Kidney epithelial cell (primary cell): ENCODE measurements around the gene RNF217. TPM values are rescaled to one million over a fixed set of nuclear protein-coding genes. Genes with fewer than 3 reads are reported as not detected.
"Not testable (repeated sequence)": the region's sequence is repeated elsewhere in the genome, so short reads cannot be mapped to it uniquely, and the experiment has no call there.

ENCODE experiments used
- DNase-seq: peaks from one replicate; pipeline ENCODE4 v3.0.0-alpha.2; 2010; ENCODE audit warnings: low read depth
- H3K27me3 ChIP-seq: 2 replicates; pipeline ENCODE4 v1.6.0; 2011; ENCODE audit warnings: low read length; ENCODE audit not compliant: control insufficient read depth, insufficient read depth
- H3K36me3 ChIP-seq: 2 replicates; pipeline ENCODE4 v1.5.1; 2011; ENCODE audit warnings: low read length; ENCODE audit not compliant: control insufficient read depth, insufficient read depth
- H3K4me3 ChIP-seq: 2 replicates; pipeline ENCODE4 v1.5.1; 2011; ENCODE audit warnings: low read depth, mild to moderate bottlenecking, control low read depth, low read length
- total RNA-seq: library from RNA; depleted of rRNA; stranded (reverse); fragments of >200 nt; gene quantifications from 2 replicates; pipeline ENCODE4 v1.2.3, GENCODE V29; 2015
- TF ChIP-seq, protein P1 (sequence below): IDR thresholded peaks from 2 replicates; pipeline ENCODE4 v1.5.1; 2011; ENCODE audit warnings: mild to moderate bottlenecking, moderate library complexity, low read length, control low read depth, inconsistent platforms; ENCODE audit not compliant: insufficient read depth, poor library complexity, severe bottlenecking

Gene RNF217
- total RNA-seq, 1 donor from 2014 or later, result 22.1 TPM

DNA sequence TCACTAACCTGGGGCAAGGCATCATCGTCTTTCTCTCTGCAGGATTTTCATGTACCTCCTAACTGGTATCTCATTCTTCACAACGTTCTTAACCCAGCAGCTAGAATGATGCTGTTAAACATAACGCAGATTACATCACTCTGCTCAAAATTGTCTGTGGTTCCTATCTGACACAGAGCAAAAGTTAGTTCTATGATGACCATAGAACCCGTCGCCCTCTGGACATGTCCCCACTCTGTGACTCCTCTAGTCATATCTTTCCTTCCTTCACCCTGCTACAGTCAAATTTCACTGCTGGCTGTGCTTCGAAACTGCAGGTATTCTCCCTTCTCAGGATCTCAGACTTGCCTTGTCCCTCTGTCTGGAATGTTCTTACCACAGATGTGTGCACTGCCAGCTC, 103.9 kb downstream of the RNF217 start:
- H3K4me3 ChIP-seq, result no peak overlapping the region
- TF ChIP-seq, protein P1, sequence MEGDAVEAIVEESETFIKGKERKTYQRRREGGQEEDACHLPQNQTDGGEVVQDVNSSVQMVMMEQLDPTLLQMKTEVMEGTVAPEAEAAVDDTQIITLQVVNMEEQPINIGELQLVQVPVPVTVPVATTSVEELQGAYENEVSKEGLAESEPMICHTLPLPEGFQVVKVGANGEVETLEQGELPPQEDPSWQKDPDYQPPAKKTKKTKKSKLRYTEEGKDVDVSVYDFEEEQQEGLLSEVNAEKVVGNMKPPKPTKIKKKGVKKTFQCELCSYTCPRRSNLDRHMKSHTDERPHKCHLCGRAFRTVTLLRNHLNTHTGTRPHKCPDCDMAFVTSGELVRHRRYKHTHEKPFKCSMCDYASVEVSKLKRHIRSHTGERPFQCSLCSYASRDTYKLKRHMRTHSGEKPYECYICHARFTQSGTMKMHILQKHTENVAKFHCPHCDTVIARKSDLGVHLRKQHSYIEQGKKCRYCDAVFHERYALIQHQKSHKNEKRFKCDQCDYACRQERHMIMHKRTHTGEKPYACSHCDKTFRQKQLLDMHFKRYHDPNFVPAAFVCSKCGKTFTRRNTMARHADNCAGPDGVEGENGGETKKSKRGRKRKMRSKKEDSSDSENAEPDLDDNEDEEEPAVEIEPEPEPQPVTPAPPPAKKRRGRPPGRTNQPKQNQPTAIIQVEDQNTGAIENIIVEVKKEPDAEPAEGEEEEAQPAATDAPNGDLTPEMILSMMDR, result no peak
- no peaks in the 10 kb centered on the region for H3K27me3 ChIP-seq
- DNase-seq, result no peak
- no peaks in the 10 kb centered on the region for H3K36me3 ChIP-seq

DNA sequence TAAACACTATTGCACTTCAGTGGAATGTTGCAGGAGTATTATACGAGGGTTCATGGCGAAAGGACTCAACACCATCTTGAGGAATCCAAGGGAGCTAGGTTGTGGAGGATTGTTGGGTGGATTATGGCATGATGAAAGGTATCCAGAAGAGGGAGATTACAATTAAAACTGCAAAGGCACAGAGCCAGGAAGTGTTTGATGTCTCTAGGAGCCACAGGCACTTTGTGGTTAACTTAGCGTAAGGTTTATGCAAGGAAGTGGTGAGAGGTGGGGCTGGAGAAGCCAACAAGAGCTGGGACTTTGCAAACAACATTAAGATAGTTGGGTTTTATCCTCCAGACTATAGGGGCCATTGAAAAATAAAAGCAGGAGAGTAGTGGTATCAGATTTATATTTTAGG, 104.7 kb downstream of the RNF217 start:
- Histone ChIP-seq H3K4me3 (no peak overlapping the region), H3K27me3 (no peaks in the 10 kb centered on the region), H3K36me3 (no peaks in the 10 kb centered on the region)
- TF ChIP-seq, protein P1, result no peak
- peak; percentile 21 for DNase-seq

DNA sequence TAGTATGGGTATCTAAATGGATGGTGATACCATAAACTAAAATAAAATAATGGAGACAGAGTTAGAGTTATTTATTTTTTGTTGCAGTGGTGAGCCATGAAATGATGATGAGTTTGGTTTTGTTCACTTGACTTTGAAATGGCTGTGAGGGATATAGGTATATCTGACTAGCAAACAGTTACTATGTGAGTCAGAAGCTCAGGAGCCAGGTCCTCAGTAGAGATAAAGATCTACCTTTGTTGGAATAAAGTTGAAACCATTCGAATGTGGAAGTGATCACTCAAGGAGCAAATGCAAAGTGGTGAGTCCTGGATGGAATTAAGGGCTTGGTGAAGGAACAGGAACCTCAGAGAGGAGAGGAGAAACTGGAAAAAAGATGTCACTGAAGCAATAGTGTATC, 105.3 kb downstream of the RNF217 start:
- TF ChIP-seq, protein P1, result no peak
- no peak for DNase-seq
- H3K4me3 ChIP-seq, result no peak overlapping the region
- H3K27me3 ChIP-seq, result no peaks in the 10 kb centered on the region
- H3K36me3 ChIP-seq, result no peaks in the 10 kb centered on the region

DNA sequence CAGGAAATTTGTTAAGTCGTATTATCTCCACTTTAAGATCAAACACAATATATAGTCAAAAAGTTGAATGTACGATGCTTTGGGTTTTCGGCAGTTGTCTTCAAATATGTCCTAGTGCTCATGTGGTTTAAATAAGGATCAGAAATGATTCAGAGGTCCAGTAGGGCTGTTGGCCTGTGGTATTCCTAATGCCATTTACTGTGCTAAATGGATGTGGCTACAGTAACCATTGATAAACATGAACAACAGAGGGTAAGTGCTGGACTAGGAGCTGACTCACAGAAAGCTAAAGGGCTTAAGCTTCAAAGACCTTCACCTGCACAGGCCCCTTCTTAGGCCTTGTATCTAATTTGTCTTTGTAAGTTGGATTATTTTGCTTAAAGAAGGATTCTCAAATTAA, 110.8 kb downstream of the RNF217 start:
- Histone ChIP-seq H3K36me3 (no peaks in the 10 kb centered on the region), H3K4me3 (no peak overlapping the region), H3K27me3 (no peaks in the 10 kb centered on the region)
- no peak for DNase-seq
- TF ChIP-seq, protein P1, result no peak

DNA sequence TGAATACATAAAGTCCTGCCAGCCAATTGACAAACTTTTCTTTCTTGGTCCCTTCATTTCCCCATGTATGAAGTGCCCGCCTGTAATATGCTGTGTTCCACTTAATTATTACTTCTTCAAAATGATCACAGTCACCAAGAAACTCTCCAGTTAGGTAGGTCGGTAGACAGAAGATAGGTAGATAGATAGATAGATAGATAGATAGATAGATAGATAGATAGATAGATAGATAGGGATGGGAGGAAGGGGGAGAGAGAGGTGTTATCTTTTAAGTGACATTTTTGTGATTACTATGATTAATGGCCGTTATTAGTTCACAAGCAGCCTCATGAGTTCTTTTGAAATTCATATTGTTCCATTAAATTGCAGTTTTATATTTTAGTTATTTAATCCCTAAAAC, 111.9 kb downstream of the RNF217 start:
- DNase-seq, result no peak
- TF ChIP-seq, protein P1, result no peak
- H3K27me3 ChIP-seq, result no peaks in the 10 kb centered on the region
- H3K36me3 ChIP-seq, result no peaks in the 10 kb centered on the region
- no peak overlapping the region for H3K4me3 ChIP-seq

DNA sequence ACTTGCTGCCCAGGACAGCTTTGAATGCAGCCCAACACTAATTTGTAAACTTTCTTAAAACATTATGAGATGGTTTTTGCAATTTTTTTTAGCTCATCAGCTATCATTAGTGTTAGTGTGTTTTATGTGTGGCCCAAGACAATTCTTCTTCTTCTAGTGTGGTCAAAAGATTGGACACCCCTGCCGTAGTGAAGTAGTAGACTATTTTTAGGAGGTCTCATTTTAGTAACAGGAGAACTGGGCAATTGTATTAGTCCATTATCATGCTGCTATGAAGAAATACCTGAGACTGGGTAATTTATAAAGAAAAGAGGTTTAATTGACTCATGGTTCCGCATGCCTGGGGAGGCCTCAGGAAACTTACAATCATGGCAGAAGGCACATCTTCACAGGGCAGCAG, 112.8 kb downstream of the RNF217 start:
- not testable (repeated sequence) for H3K36me3 ChIP-seq, DNase-seq, H3K27me3 ChIP-seq, H3K4me3 ChIP-seq
